Breast epithelium (tissue), 3 donors: ENCODE data around the gene INVS.

Experiments
- POLR2A ChIP-seq: fragments of 450-650 bp; IDR thresholded peaks from one replicate; pipeline ENCODE4 v1.6.1; 2016; ENCODE audit warnings: antibody characterized with exemption, mild to moderate bottlenecking, moderate library complexity
- POLR2AphosphoS5 ChIP-seq, 3 donors: sonication (generic); formaldehyde crosslinking; IDR thresholded peaks; one replicate each; pipeline ENCODE4 v1.6.1; 2017; ENCODE audit warnings: antibody characterized with exemption in 3 of 3
- TF ChIP-seq, protein P1 (sequence below), 3 donors: fragments of 450-650 bp; IDR thresholded peaks; one replicate each; pipeline ENCODE4 v1.5.1; 2016 to 2017; ENCODE audit warnings: antibody characterized with exemption in 3 of 3, mild to moderate bottlenecking in 3 of 3, moderate library complexity in 3 of 3

DNA sequence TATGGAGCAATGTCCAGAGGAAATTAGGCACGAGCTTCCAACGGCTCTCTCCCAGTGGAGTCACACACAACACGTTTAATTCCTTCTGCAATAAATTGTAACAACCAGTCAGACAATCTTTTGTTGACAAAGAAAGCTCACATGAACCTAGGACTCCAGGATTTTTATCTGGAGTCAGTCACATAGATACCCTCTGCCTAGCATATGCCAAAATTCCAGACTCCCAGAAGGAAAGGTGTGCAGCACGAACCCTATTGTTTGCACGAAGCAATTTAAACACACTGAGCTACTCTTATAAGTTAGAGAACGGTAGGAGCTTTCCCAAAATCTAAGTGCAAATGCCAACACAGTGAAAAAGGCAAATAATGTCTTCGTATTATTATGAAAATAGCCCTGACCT is 186.6 kb downstream of the INVS start:
- TF ChIP-seq POLR2AphosphoS5 (IDR thresholded peaks at IDR 0.05) (no peak), POLR2A (no peak)
- TF ChIP-seq, protein P1, sequence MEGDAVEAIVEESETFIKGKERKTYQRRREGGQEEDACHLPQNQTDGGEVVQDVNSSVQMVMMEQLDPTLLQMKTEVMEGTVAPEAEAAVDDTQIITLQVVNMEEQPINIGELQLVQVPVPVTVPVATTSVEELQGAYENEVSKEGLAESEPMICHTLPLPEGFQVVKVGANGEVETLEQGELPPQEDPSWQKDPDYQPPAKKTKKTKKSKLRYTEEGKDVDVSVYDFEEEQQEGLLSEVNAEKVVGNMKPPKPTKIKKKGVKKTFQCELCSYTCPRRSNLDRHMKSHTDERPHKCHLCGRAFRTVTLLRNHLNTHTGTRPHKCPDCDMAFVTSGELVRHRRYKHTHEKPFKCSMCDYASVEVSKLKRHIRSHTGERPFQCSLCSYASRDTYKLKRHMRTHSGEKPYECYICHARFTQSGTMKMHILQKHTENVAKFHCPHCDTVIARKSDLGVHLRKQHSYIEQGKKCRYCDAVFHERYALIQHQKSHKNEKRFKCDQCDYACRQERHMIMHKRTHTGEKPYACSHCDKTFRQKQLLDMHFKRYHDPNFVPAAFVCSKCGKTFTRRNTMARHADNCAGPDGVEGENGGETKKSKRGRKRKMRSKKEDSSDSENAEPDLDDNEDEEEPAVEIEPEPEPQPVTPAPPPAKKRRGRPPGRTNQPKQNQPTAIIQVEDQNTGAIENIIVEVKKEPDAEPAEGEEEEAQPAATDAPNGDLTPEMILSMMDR (IDR thresholded peaks at IDR 0.05): no peak
